Measurements from ENCODE around the gene DUSP12. TPM values are rescaled to one million over a fixed set of nuclear protein-coding genes. Genes with fewer than 3 reads are reported as not detected.

Gene DUSP12
- total RNA-seq, 1 donor from 2014 or later: 61.9 TPM

- no peak for TF ChIP-seq CTCF (IDR thresholded peaks at IDR 0.05; ENCODE audit: insufficient read depth, low read length, severe bottlenecking)
- H3K36me3 ChIP-seq (ENCODE audit: control insufficient read depth, insufficient read depth, low read length): no peaks in the 10 kb centered on the region
- DNase-seq (ENCODE audit: low read depth) (no peak), FAIRE-seq (no peak)
- no peaks in the 10 kb centered on the region for H3K27me3 ChIP-seq (ENCODE audit: control insufficient read depth, insufficient read depth, low read length)
- H3K4me3 ChIP-seq (ENCODE audit: low read depth, low read length): no peak overlapping the region
Observed at GRCh38 chr1:161737625-161738024, 12.0 kb upstream of the DUSP12 start.

DNA sequence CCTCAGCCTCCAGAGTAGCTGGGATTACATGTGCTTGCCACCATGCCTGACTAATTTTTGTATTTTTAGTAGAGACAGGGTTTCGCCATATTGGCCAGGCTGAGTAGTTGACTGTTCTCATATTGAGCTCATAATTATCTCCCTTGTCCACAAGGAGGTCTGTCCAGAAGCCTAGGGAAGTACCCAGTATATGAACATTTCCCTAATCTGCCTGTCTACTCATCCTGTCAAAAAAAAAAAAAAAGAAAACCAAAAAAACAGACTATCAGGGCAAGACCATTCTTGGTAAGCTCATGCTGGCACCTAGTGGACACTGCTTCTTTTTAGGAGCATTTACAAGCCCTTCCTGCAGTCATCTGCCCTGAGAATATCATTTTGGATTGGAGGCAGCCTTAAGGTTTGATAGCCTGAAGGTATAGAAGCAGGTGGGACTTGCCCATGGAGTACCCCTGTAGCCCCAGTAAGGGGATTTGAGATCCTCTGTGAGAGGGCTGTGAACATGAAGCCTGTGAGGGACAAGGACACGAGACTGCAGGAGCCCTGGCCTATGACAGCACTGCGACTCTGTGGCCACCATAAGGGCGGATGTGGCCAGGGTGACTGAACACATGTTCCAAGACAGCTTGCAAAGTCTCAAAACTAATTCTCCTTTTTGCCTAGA is 10.8 kb upstream of the DUSP12 start:
- H3K4me3 ChIP-seq (ENCODE audit: low read depth, low read length): no peak overlapping the region
- peak; percentile 84 for DNase-seq (ENCODE audit: low read depth)
- peak; percentile 57 for TF ChIP-seq CTCF (IDR thresholded peaks at IDR 0.05; ENCODE audit: insufficient read depth, low read length, severe bottlenecking)
- H3K27me3 ChIP-seq (ENCODE audit: control insufficient read depth, insufficient read depth, low read length): no peaks in the 10 kb centered on the region
- no peak for FAIRE-seq
- no peaks in the 10 kb centered on the region for H3K36me3 ChIP-seq (ENCODE audit: control insufficient read depth, insufficient read depth, low read length)

DNA sequence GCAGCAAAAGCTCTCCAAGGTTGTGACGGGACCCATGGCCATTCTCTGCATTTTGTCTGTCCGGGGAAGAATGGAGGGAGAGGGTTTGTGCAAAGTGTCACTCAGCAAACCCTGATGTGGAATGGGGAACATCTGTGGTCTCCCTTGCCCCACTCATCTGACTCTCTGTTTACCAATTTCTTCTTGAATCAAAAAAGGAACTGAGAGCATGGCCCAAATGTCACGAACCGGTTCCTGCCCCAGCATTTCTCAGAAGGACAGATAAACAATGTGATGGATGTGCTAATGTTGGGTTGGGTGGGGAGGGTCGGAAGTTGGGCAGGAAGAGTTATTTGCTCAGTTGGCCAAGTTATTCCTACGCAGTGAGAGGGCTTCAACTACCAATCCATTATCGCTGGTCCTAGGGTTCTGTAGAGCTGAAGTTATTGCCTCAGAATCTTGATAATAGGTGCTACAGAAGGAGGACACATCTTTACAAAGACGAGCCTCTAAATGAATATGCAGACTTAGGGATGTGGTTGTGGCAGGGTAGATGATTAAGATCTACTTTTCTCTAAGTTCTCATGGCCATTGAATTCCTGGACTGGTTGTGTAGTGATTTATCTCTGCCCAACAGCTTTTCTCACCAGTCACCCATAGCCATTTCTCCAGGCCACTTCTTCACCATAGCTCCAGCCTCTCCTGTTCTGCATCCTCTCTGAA is 9.6 kb upstream of the DUSP12 start:
- FAIRE-seq (no peak), DNase-seq (ENCODE audit: low read depth) (no peak)
- H3K27me3 ChIP-seq (ENCODE audit: control insufficient read depth, insufficient read depth, low read length): no peaks in the 10 kb centered on the region
- no peaks in the 10 kb centered on the region for H3K36me3 ChIP-seq (ENCODE audit: control insufficient read depth, insufficient read depth, low read length)
- no peak overlapping the region for H3K4me3 ChIP-seq (ENCODE audit: low read depth, low read length)
- TF ChIP-seq CTCF (IDR thresholded peaks at IDR 0.05; ENCODE audit: insufficient read depth, low read length, severe bottlenecking): no peak

GRCh38 chr1:161740921-161741320 is 8.7 kb upstream of the DUSP12 start:
- H3K27me3 ChIP-seq (ENCODE audit: control insufficient read depth, insufficient read depth, low read length): no peaks in the 10 kb centered on the region
- no peak for TF ChIP-seq CTCF (IDR thresholded peaks at IDR 0.05; ENCODE audit: insufficient read depth, low read length, severe bottlenecking)
- no peak for FAIRE-seq
- no peaks in the 10 kb centered on the region for H3K36me3 ChIP-seq (ENCODE audit: control insufficient read depth, insufficient read depth, low read length)
- no peak overlapping the region for H3K4me3 ChIP-seq (ENCODE audit: low read depth, low read length)
- DNase-seq (ENCODE audit: low read depth): no peak

DNA sequence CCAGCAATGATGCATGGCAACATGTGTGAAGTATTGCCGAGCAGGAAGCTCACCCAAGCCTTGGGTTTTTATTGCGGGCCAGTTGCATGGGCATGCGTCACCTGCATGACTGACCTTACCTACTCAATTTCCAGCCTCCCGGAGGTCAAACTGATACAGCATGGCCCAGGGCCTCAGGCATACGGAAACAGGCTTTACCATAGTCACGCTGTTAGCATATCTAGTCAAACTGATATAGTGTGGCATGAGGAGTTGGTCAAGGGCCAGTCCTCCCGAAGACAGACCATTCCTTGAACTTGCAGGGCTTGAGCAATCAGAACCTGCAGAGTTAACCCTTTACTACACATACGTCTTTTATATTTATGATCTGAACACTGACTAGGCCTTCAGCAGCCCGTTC is 6.4 kb upstream of the DUSP12 start:
- Histone ChIP-seq H3K4me3 (ENCODE audit: low read depth, low read length) (no peak overlapping the region), H3K36me3 (ENCODE audit: control insufficient read depth, insufficient read depth, low read length) (no peaks in the 10 kb centered on the region), H3K27me3 (ENCODE audit: control insufficient read depth, insufficient read depth, low read length) (no peaks in the 10 kb centered on the region)
- TF ChIP-seq CTCF (IDR thresholded peaks at IDR 0.05; ENCODE audit: insufficient read depth, low read length, severe bottlenecking): no peak
- DNase-seq (ENCODE audit: low read depth) (no peak), FAIRE-seq (no peak)

Measured in bronchial epithelial cell (primary cell).